ENCODE measurements around the gene RHEBL1.

DNA sequence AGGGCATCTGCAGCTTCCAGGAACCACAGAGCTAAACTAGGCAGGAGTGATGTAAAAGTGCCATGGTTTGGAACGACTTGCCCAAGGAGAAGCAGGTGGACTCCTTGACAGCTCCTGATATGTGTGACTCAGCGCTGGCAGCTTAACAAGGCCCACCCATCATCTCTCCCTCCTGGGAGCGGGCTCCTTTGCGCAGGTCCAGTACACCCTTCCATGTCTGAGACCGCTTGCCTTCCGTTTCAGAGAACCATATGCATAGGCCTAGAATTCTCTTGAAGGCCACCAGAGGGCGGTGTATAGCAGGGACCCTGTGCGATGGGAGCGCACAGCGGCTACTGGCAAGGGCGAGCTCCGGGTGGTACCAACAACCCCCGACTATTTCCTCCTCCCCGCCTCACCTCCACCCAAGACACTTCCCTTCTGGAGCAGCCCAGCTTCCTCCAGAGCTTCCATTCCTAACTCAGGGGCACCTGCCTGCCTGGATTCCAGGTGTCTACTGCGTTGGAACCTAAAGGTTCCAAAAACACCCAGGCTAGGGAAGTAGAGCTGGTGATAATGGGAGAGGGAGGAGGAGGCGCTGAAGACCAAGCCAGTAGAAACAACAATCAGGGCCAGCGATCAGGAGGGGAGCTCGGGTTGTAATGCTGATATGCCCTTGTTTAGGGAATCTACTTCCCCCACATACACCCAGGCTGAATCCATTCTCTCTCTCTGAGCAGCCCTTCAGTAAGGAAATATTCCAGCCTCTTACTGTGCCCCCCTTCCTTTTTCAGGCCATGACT lies 18.6 kb upstream of the RHEBL1 start:
- TF ChIP-seq, protein P1, sequence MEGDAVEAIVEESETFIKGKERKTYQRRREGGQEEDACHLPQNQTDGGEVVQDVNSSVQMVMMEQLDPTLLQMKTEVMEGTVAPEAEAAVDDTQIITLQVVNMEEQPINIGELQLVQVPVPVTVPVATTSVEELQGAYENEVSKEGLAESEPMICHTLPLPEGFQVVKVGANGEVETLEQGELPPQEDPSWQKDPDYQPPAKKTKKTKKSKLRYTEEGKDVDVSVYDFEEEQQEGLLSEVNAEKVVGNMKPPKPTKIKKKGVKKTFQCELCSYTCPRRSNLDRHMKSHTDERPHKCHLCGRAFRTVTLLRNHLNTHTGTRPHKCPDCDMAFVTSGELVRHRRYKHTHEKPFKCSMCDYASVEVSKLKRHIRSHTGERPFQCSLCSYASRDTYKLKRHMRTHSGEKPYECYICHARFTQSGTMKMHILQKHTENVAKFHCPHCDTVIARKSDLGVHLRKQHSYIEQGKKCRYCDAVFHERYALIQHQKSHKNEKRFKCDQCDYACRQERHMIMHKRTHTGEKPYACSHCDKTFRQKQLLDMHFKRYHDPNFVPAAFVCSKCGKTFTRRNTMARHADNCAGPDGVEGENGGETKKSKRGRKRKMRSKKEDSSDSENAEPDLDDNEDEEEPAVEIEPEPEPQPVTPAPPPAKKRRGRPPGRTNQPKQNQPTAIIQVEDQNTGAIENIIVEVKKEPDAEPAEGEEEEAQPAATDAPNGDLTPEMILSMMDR (IDR thresholded peaks at IDR 0.05; ENCODE audit: low read length) = peak; percentile 93
- TF ChIP-seq EZH2 (optimal IDR thresholded peaks at IDR 0.05; ENCODE audit: low read depth, low read length) (no peak), EZH2phosphoT487 (IDR thresholded peaks at IDR 0.05; ENCODE audit: low read length) (no peak)
